H7 (cell line): ENCODE measurements around the gene RASSF3. TPM values are rescaled to one million over a fixed set of nuclear protein-coding genes. Genes with fewer than 3 reads are reported as not detected.
"Not testable (repeated sequence)": the region's sequence is repeated elsewhere in the genome, so short reads cannot be mapped to it uniquely, and the experiment has no call there.

Experiments
- DNase-seq: peaks from one replicate; pipeline ENCODE4 v3.0.0; 2012
- H3K27me3 ChIP-seq: 2 replicates; pipeline ENCODE4 v1.6.0; 2011; ENCODE audit warnings: mild to moderate bottlenecking, low read length; ENCODE audit not compliant: control insufficient read depth, insufficient read depth
- H3K36me3 ChIP-seq: replicated peaks from 2 replicates; pipeline ENCODE4 v1.5.1; 2011; ENCODE audit warnings: low read length; ENCODE audit not compliant: control insufficient read depth, insufficient read depth
- H3K4me3 ChIP-seq: 2 replicates; pipeline ENCODE4 v1.5.1; 2011; ENCODE audit warnings: low read depth, mild to moderate bottlenecking, control low read depth, low read length, moderate library complexity; ENCODE audit not compliant: insufficient read depth
- total RNA-seq: library from RNA; depleted of rRNA; stranded (reverse); fragments of >200 nt; shearing (Covaris generic); gene quantifications from 2 replicates; pipeline ENCODE4 v1.2.3, GENCODE V29; 2014

RASSF3 gene
- total RNA-seq, 1 experiment from 2014 or later = 29.2 TPM

GRCh38 chr12:64634508-64635092 is 24.3 kb downstream of the RASSF3 start:
- DNase-seq = no peak
- no peaks in the 10 kb centered on the region for H3K27me3 ChIP-seq
- H3K36me3 ChIP-seq = no peaks in the 10 kb centered on the region
- no peak overlapping the region for H3K4me3 ChIP-seq

GRCh38 chr12:64635356-64635998 is 25.2 kb downstream of the RASSF3 start:
- Histone ChIP-seq H3K4me3 (no peak overlapping the region), H3K27me3 (no peaks in the 10 kb centered on the region), H3K36me3 (no peaks in the 10 kb centered on the region)
- no peak for DNase-seq

GRCh38 chr12:64636856-64637255 is 26.6 kb downstream of the RASSF3 start:
- DNase-seq = no peak

GRCh38 chr12:64639466-64639865 is 29.2 kb downstream of the RASSF3 start:
- no peak overlapping the region for H3K4me3 ChIP-seq
- DNase-seq = no peak
- H3K27me3 ChIP-seq = no peaks in the 10 kb centered on the region
- no peaks in the 10 kb centered on the region for H3K36me3 ChIP-seq

More at GRCh38 chr12:64636856-64637255, 26.6 kb downstream of the RASSF3 start:
- Histone ChIP-seq H3K27me3 (no peaks in the 10 kb centered on the region), H3K36me3 (no peaks in the 10 kb centered on the region), H3K4me3 (no peak overlapping the region)

GRCh38 chr12:64646318-64646717 is 36.0 kb downstream of the RASSF3 start:
- Histone ChIP-seq H3K27me3 (no peaks in the 10 kb centered on the region), H3K36me3 (no peaks in the 10 kb centered on the region), H3K4me3 (no peak overlapping the region)
- DNase-seq = no peak

GRCh38 chr12:64649487-64649886 is 39.2 kb downstream of the RASSF3 start:
- Histone ChIP-seq H3K4me3 (no peak overlapping the region), H3K27me3 (no peaks in the 10 kb centered on the region), H3K36me3 (no peaks in the 10 kb centered on the region)
- DNase-seq = no peak

- no peak for DNase-seq
- Histone ChIP-seq H3K27me3 (no peaks in the 10 kb centered on the region), H3K4me3 (no peak overlapping the region), H3K36me3 (no peaks in the 10 kb centered on the region)
Observed at GRCh38 chr12:64650762-64651161, 40.5 kb downstream of the RASSF3 start.

GRCh38 chr12:64652346-64652745 is 42.1 kb downstream of the RASSF3 start:
- no peak overlapping the region for H3K4me3 ChIP-seq
- H3K27me3 ChIP-seq = no peaks in the 10 kb centered on the region
- H3K36me3 ChIP-seq = no peaks in the 10 kb centered on the region
- no peak for DNase-seq

GRCh38 chr12:64653123-64653522 is 42.8 kb downstream of the RASSF3 start:
- no peak for DNase-seq
- Histone ChIP-seq H3K27me3 (no peaks in the 10 kb centered on the region), H3K4me3 (no peak overlapping the region), H3K36me3 (no peaks in the 10 kb centered on the region)

- H3K4me3 ChIP-seq, H3K27me3 ChIP-seq, DNase-seq, H3K36me3 ChIP-seq: not testable (repeated sequence)
Observed at GRCh38 chr12:64653907-64654306, 43.6 kb downstream of the RASSF3 start.

- Histone ChIP-seq H3K27me3 (no peaks in the 10 kb centered on the region), H3K4me3 (no peak overlapping the region), H3K36me3 (no peaks in the 10 kb centered on the region)
- DNase-seq = no peak
Observed at GRCh38 chr12:64655141-64655540, 44.8 kb downstream of the RASSF3 start.

GRCh38 chr12:64656429-64656828 is 46.1 kb downstream of the RASSF3 start:
- Histone ChIP-seq H3K27me3 (no peaks in the 10 kb centered on the region), H3K4me3 (no peak overlapping the region), H3K36me3 (no peaks in the 10 kb centered on the region)
- no peak for DNase-seq

- H3K36me3 ChIP-seq = no peaks in the 10 kb centered on the region
- no peak for DNase-seq
- H3K27me3 ChIP-seq = no peaks in the 10 kb centered on the region
- no peak overlapping the region for H3K4me3 ChIP-seq
Observed at GRCh38 chr12:64658892-64659481, 48.7 kb downstream of the RASSF3 start.

GRCh38 chr12:64660237-64661018 is 50.1 kb downstream of the RASSF3 start:
- Histone ChIP-seq H3K4me3 (no peak overlapping the region), H3K27me3 (no peaks in the 10 kb centered on the region), H3K36me3 (no peaks in the 10 kb centered on the region)
- DNase-seq = no peak

- Histone ChIP-seq H3K27me3 (no peaks in the 10 kb centered on the region), H3K4me3 (no peak overlapping the region), H3K36me3 (no peaks in the 10 kb centered on the region)
- DNase-seq = no peak
Observed at GRCh38 chr12:64663015-64663414, 52.7 kb downstream of the RASSF3 start.
